Gastroesophageal sphincter (tissue), 3 donors: ENCODE results near the gene TLE2.
A peak's percentile ranks its signal among the peaks of the same experiment; 100 is the strongest.

Source experiments
- CTCF ChIP-seq, 4 experiments: fragments of 200-600 bp in 2 of 4; fragments of 450-650 bp in 2 of 4; sonication (generic) in 1 of 4; IDR thresholded peaks; one replicate each; pipeline ENCODE4 v1.5.1; 2017 to 2019; ENCODE audit warnings: antibody characterized with exemption in 4 of 4, mild to moderate bottlenecking in 2 of 4, moderate library complexity in 2 of 4
- POLR2A ChIP-seq, 2 donors: fragments of 450-650 bp; IDR thresholded peaks; one replicate each; pipeline ENCODE4 v1.6.1; 2017; ENCODE audit warnings: antibody characterized with exemption in 2 of 2, mild to moderate bottlenecking in 2 of 2, moderate library complexity in 1 of 2
- POLR2AphosphoS5 ChIP-seq: sonication (generic); formaldehyde crosslinking; IDR thresholded peaks from one replicate; pipeline ENCODE4 v1.6.1; 2017; ENCODE audit warnings: antibody characterized with exemption

GRCh38 chr19:3073159-3073563, 44.1 kb upstream of the TLE2 start:
- no peak for TF ChIP-seq CTCF (IDR thresholded peaks at IDR 0.05)
- TF ChIP-seq POLR2A (IDR thresholded peaks at IDR 0.05) = no peak
- TF ChIP-seq POLR2AphosphoS5 = peak; percentile 57
